Measurements from ENCODE around the gene PHYKPL.

PHYKPL gene

GRCh38 chr5:178234750-178235587, 2.4 kb upstream of the PHYKPL start:
- Histone ChIP-seq H3K79me2 (ENCODE audit: insufficient read depth, low read length) (peaks cover 7% of the 10 kb centered on the region), H3F3A (ENCODE audit: insufficient read depth, low read length) (0 out of 2 replicates have a peak, but pooled peaks cover 3% of the 10 kb centered on the region), H3K4me1 (ENCODE audit: insufficient read depth, low read length, severe bottlenecking) (peaks cover 31% of the 10 kb centered on the region), H3K9me3 (ENCODE audit: low read length) (no peaks in the 10 kb centered on the region), H4K20me1 (ENCODE audit: insufficient read depth, low read length) (no peaks in the 10 kb centered on the region), H3K9ac (ENCODE audit: low read length) (no peak overlapping the region), H3K36me3 (ENCODE audit: insufficient read depth, low read length) (peaks cover 14% of the 10 kb centered on the region), H3K9me2 (ENCODE audit: low read depth, low read length) (no peaks in the 10 kb centered on the region), H3K4me3 (ENCODE audit: low read depth, low read length, poor library complexity, severe bottlenecking) (no peak overlapping the region), H3K27ac (ENCODE audit: low read depth, low read length, poor library complexity, severe bottlenecking) (no peak overlapping the region), H3K4me2 (ENCODE audit: low read length) (no peak overlapping the region), H2AFZ (ENCODE audit: low read length) (no peak overlapping the region), H3K27me3 (ENCODE audit: insufficient read depth, low read length) (no peaks in the 10 kb centered on the region)
- no peak for TF ChIP-seq EZH2 (IDR thresholded peaks at IDR 0.05; ENCODE audit: borderline replicate concordance, low read length)
- TF ChIP-seq, protein P1, sequence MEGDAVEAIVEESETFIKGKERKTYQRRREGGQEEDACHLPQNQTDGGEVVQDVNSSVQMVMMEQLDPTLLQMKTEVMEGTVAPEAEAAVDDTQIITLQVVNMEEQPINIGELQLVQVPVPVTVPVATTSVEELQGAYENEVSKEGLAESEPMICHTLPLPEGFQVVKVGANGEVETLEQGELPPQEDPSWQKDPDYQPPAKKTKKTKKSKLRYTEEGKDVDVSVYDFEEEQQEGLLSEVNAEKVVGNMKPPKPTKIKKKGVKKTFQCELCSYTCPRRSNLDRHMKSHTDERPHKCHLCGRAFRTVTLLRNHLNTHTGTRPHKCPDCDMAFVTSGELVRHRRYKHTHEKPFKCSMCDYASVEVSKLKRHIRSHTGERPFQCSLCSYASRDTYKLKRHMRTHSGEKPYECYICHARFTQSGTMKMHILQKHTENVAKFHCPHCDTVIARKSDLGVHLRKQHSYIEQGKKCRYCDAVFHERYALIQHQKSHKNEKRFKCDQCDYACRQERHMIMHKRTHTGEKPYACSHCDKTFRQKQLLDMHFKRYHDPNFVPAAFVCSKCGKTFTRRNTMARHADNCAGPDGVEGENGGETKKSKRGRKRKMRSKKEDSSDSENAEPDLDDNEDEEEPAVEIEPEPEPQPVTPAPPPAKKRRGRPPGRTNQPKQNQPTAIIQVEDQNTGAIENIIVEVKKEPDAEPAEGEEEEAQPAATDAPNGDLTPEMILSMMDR (IDR thresholded peaks at IDR 0.05; ENCODE audit: low read length), result peak; percentile 87

GRCh38 chr5:178234121-178234749, 1.6 kb upstream of the PHYKPL start:
- Histone ChIP-seq H3F3A (ENCODE audit: insufficient read depth, low read length) (0 out of 2 replicates have a peak, but pooled peaks cover 3% of the 10 kb centered on the region), H3K4me2 (ENCODE audit: low read length) (no peak overlapping the region), H3K9me3 (ENCODE audit: low read length) (no peaks in the 10 kb centered on the region), H4K20me1 (ENCODE audit: insufficient read depth, low read length) (no peaks in the 10 kb centered on the region), H3K27ac (ENCODE audit: low read depth, low read length, poor library complexity, severe bottlenecking) (no peak overlapping the region), H2AFZ (ENCODE audit: low read length) (no peak overlapping the region), H3K4me1 (ENCODE audit: insufficient read depth, low read length, severe bottlenecking) (peaks cover 27% of the 10 kb centered on the region), H3K79me2 (ENCODE audit: insufficient read depth, low read length) (peaks cover 7% of the 10 kb centered on the region), H3K9ac (ENCODE audit: low read length) (no peak overlapping the region), H3K4me3 (ENCODE audit: low read depth, low read length, poor library complexity, severe bottlenecking) (no peak overlapping the region), H3K27me3 (ENCODE audit: insufficient read depth, low read length) (no peaks in the 10 kb centered on the region), H3K9me2 (ENCODE audit: low read depth, low read length) (no peaks in the 10 kb centered on the region), H3K36me3 (ENCODE audit: insufficient read depth, low read length) (peaks cover 22% of the 10 kb centered on the region)
- TF ChIP-seq, protein P1 (IDR thresholded peaks at IDR 0.05; ENCODE audit: low read length), result no peak
- TF ChIP-seq EZH2 (IDR thresholded peaks at IDR 0.05; ENCODE audit: borderline replicate concordance, low read length), result no peak

- Histone ChIP-seq H3K79me2 (ENCODE audit: insufficient read depth, low read length) (peaks cover 7% of the 10 kb centered on the region), H4K20me1 (ENCODE audit: insufficient read depth, low read length) (no peaks in the 10 kb centered on the region), H3F3A (ENCODE audit: insufficient read depth, low read length) (0 out of 2 replicates have a peak, but pooled peaks cover 3% of the 10 kb centered on the region), H3K9ac (ENCODE audit: low read length) (peak overlapping the region; percentile 99), H3K4me3 (ENCODE audit: low read depth, low read length, poor library complexity, severe bottlenecking) (peak overlapping the region; percentile 99), H3K9me3 (ENCODE audit: low read length) (no peaks in the 10 kb centered on the region), H3K4me1 (ENCODE audit: insufficient read depth, low read length, severe bottlenecking) (peaks cover 20% of the 10 kb centered on the region), H3K9me2 (ENCODE audit: low read depth, low read length) (no peaks in the 10 kb centered on the region), H3K4me2 (ENCODE audit: low read length) (peak overlapping the region; percentile 94), H3K36me3 (ENCODE audit: insufficient read depth, low read length) (peaks cover 34% of the 10 kb centered on the region), H3K27me3 (ENCODE audit: insufficient read depth, low read length) (no peaks in the 10 kb centered on the region), H3K27ac (ENCODE audit: low read depth, low read length, poor library complexity, severe bottlenecking) (peak overlapping the region; percentile 37), H2AFZ (ENCODE audit: low read length) (0 out of 2 replicates have a peak overlapping the region, but pooled peaks have one; percentile 2)
- TF ChIP-seq, protein P1 (IDR thresholded peaks at IDR 0.05; ENCODE audit: low read length), result no peak
- TF ChIP-seq EZH2 (IDR thresholded peaks at IDR 0.05; ENCODE audit: borderline replicate concordance, low read length), result no peak
Measured at GRCh38 chr5:178232920-178233429, 373 bp upstream of the PHYKPL start.
